HG03159 (cell line): ENCODE results near the gene ZNF559.
A peak's percentile ranks its signal among the peaks of the same experiment; 100 is the strongest.
"Not testable (repeated sequence)": the region's sequence is repeated elsewhere in the genome, so short reads cannot be mapped to it uniquely, and the experiment has no call there.

Experiments
- ATAC-seq: cut with Tn5 transposase; IDR thresholded peaks from one replicate; pipeline ENCODE4 v1.9.1; 2021; ENCODE audit warnings: mild to moderate bottlenecking, moderate library complexity; ENCODE audit not compliant: unreplicated experiment

ZNF559 gene

DNA sequence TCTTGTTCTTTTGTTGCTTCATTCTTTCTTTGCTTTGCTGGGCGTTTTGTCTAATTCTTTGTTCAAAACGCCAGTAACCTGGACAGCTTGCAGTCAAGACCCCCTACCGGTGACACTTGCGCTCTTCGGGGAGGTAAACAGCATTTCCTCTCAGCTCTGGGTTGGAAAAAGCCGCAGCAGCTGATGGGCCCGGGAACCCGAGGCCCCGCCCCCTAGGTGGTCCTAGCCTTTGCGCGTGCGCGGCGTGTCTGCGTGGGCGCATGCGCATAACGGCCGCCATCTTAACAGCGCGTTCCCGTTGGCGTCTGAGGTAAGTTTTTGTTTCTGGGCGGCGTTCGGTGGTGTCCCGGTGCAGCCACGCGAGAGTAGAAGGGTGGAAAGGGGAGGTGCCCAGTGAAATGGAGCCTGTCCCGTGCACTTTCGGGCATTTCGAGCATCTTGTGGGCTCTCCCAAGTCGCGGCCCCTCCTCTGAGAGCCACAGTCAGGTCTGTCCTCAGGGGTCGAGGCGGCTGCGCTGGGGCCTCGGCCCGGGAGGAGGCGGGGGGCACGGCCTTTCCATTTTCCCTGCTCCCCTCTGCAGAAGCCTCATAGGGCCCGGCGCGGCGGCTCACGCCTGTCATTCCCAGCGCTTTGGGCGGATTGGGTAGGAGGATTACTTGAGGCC is at the start of gene ZNF559:
Gene ZNF559 (plus strand): TSS at position 261 of the 665 bp plus-strand sequence. CDS start 14,371 bp downstream, outside the sequence.
- ATAC-seq: peak; percentile 96

DNA sequence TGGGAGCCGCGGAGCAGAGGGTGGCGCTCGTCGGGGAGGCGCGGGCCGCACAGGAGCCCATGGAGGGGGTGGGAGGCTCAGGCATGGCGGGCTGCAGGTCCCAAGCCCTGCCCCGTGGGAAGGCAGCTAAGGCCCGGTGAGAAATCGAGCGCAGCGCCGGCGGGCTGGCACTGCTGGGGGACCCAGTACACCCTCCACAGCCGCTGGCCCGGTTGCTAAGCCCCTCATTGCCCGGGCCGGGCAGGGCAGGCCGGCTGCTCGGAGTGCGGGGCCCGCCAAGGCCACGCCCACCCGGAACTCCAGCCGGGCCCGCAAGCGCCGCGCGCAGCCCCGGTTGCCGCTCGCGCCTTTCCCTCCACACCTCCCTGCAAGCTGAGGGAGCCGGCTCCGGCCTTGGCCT is 40.5 kb upstream of the ZNF559 start:
- not testable (repeated sequence) for ATAC-seq

DNA sequence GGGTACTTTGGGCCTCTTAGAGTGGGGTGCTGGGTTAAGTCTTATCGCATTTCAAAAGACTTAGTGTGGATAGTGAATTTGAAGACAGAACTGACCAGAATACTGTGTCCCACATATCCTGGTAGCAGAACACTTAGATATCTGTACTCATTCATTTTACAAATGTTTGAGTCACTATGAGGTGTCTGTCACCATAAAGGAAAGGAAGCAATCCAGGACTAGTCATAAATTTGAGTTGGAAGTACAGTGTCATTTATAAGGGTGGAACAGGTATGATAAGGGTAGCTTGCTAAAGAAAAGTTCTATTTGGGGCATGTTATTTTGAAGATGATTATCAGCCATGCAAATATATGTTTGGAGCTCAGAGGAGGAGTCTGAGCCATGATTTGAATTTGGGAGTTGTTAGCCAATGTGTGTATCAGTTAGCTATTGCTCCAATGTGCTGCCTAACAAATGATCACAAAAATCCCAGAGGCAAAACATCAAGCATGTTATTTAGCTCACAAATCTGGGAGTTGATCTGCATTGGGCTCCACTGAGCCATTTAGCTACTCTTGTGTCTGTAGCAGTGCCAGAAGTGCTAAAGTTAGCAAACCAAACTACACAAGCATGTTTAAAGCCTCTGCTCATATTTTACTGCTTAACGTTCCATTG is 34.6 kb upstream of the ZNF559 start:
- ATAC-seq: no peak

DNA sequence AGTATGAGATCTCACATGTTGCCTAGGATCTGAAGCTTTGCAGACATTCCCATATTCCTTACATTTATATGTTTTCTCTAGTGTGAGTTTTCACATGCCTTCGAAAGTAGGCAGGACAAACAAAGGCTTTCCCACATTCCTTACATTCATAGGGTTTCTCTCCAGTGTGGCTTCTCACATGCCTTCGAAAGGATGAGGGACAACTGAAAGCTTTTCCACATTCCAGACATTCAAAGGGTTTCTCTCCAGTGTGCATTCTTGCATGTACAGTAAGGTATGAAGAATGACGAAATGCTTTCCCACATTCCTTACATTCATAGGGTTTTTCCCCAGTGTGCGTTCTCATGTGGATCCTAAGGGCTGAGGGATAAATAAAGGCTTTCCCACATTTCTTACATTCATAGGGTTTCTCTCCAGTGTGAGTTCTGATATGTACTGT is 28.5 kb upstream of the ZNF559 start:
- no peak for ATAC-seq

DNA sequence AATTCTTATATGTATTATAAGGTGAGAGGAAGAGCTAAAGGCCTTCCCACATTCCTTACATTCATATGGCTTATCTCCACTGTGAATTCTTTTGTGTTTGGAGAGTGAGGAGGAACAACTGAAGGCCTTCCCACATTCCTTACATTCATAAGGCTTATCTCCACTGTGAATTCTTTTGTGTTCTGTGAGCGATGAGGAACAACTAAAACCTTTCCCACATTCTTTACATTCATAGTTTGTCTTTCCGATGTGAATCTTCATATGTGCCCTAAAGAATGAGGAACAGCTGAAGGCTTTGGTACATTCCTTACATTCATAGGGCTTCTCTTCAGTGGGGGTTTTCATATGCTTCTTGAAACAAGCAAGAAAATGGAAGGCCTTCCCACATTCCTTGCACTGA is 27.6 kb upstream of the ZNF559 start:
- ATAC-seq: no peak

DNA sequence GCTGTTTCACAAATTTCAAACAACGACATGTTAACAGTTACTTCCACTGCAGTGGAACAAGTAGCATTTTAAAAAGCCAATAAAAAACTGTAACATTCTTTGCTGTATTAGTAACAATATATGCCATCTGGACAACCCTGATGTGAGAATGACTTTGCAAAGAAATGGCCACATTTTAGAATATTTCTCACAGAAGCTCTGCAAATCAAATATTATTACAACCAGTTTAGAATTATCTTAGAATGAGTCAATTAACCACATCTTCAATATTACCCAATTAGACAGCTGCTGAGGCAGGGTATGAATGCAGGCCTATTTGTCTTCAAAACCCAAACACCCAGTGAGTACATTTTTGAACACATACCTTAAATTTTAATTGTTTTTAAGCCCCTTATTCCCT is 17.5 kb upstream of the ZNF559 start:
- ATAC-seq: no peak

DNA sequence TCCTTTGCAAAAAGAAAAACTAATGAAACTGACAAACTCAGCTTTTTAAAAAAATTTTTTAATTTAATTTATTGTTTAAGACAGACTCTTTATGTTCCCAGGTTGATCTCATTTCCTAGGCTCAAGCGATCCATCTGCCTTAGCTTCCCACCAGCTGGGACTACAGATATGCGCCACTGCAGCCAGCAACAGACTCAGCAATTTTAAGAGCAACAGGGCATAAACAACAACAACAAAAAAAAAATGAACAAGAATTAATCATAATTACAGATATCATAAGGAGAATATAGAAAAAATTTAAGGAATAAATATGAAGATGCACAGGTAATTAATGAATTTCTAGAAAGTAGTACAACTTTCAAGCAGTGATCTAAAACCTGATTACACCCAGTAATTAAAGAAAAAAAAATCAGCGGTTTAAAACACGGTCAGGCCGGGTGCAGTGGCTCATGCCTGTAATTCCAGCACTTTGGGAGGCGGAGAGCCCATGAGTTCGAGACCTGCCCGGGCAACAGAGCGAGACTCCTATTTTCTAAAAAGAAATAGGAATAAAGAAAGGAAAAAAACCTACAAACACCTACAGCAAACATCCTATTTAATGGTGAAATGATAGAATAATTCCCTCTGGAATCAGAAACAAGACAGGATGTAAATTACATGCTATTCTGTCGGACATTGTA is 15.7 kb upstream of the ZNF559 start:
- no peak for ATAC-seq

DNA sequence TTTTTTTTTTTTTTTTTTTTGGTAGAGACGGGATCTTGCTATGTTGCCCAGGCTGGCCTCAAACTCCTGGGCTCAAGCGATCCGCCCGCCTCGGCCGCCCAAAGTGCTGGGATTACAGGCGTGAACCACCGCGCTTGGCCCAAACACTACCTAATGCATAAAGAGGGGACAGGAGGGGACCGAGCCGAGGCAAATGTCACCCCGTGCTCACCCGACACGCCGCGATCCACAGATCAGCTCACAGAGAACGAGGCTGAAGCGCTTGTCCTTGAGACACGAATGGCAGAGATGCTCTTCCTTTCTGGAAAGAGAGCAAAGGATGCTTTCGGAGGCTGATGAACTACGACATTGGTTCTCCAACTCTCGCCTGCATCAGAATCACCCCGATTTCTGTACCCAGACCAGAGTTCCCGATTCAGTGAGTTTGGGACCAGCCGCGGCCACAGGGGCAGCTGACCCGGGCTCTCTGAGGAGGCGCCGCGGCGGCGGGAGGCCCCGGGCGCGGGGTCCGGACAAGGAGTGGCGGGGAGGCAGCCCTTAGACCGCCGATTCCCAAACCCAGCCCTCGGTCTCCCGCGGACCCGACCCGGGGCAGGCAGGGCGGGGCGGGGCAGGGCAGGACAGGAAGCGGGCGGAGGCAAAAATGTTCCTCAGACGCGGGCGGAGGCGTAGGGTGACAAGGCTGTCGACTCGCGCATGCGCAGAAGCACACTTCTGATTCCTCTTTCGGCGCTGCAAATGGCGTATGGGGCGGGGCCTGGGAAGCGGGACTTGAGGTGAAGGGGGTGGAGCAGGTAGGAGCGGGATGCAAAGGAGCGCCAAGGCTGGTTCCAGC is 14.6 kb upstream of the ZNF559 start, which contains the start of gene ZNF699:
Gene ZNF699 (minus strand): TSS at position 700 of the 835 bp plus-strand sequence. CDS start 4,719 bp downstream, outside the sequence.
- ATAC-seq: peak; percentile 90

DNA sequence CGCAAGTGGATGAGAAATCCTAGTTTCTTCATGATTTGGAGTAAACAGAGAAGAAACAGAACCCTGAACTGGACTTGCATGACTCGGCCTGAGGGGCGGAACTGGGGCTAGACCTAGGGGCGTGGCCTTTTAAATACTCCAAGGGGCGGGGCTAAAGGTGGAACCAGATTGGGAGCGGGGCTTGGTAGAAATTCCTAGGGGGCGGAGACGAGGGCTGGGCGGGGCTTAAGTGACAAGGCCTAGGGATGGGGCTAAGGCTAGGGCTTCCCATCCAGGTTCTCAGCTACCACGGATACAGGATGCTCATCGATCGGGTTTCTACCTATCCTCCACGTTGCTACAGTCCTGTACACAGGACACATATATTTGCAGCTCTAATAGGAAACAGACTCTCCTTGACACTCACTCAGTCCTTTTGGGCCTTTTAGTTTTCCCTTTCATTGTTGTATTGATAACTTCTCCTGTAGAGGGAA is 14.0 kb upstream of the ZNF559 start:
- ATAC-seq: peak; percentile 58

DNA sequence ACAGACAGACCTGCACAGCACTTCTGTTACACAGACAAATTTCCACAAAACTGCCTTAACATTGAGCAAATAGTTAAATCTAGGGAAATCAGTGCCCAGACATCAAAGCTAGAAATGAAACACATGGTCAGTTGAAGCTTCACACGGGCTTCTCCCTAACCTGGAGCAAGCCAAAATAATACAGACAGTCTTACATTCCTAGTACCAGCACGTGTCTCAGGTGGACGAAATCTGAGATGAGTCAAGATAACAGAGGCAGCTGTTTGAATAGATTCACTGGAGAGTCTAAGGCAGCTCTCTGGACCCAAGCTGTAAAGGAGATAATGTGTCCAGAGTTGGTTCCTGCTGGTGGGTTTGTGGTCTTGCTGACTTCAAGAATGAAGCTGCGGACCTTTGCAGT is 10.2 kb upstream of the ZNF559 start:
- no peak for ATAC-seq

DNA sequence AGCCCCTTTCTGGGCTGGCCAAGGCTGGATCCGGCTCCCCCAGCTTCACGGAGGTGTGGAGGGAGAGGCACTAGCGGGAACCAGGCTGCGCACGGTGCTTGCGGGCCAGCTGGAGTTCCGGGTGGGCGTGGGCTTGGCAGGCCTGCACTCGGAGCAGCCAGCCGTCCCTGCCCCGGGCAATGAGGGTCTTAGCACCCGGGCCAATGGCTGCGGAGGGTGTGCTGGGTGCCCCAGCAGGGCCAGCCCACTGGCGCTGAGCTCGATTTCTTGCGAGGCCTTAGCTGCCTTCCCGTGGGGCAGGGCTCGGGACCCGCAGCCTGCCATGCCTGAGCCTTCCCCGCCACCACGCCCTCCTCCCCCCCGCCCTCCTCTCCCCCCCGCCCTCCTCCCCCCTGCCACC is 2.6 kb upstream of the ZNF559 start:
- ATAC-seq: no peak

DNA sequence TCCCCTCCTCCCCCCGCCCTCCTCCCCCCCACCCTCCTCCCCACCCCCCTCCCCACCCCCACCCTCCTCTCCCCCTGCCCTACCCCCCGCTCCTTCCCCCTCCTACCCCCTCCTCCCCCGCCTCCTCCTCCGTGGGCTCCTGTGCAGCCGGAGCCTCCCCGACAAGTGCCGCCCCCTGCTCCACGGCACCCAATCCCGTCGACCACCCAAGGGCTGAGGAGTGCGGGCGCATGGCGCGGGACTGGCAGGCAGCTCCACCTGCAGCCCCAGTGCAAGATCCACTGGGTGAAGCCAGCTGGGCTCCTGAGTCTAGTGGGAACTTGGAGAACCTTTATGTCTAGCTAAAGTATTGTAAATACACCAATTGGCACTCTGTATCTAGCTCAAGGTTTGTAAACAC is 2.2 kb upstream of the ZNF559 start:
- not testable (repeated sequence) for ATAC-seq

DNA sequence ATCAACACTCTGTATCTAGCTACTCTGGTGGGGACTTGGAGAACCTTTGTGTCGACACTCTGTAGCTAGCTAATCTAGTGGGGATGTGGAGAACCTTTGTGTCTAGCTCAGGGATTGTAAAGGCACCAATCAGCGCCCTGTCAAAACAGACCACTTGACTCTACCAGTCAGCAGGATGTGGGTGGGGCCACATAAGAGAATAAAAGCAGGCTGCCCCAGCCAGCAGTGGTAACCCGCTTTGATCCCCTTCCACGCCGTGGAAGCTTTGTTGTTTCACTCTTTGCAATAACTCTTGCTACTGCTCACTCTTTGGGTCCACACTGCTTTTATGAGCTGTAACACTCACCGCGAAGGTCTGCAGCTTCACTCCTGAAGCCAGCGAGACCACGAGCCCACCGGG is 1.8 kb upstream of the ZNF559 start:
- ATAC-seq: not testable (repeated sequence)

DNA sequence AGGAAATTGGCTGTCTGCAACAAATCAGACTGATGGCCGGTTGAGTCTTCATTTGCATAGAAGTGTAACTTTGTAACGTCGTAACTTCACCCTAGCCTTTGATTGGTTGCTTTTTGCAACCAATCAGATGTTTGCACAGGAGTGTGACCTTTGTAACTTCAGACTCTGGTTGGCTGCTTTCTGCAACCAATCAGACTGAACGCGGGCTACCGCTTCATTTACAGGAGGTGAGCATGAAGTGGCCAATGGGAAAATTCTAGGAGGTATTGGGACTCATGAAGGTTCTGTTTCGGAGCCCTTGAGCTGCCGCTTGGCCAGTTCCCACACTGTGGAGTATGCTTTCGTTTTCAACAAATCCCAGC is 441 bp upstream of the ZNF559 start:
- ATAC-seq: peak; percentile 37

DNA sequence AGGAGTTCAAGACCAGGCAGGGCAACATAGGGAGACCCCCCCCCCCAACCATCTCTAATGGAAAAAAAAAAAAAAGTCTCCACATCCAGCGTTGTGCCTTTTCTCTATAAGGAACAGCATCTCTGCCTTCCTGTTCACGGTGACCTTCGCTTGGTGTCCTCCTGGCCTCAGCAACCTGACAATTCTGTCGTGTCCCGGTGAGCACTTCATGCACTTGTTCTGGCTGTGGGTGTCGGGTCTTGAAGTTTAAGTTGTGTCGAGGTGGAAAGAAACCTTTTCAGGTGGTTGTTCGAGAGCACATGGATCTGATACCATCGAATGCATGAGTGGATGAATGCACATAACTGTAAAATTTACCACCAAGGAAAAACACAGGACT is 594 bp downstream of the ZNF559 start:
- ATAC-seq: no peak

DNA sequence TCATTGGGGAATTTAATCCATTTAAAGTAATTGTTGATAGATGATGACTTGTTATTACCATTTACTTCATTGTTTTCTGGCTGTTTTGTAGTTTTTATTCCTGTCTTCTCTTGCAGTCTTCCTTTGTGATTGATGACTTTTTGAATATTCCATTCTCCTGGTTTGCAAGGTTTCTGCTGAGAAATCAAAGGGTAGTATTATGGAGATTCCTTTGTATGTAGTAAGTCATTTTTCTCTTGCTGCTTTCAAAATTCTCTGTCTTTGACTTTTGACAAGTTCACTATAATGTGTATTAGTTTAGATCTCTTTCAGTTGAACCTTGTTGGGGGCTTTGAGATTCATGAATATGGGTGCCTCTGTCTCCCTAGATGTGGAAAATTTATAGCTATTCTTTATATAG is 6.0 kb downstream of the ZNF559 start:
- ATAC-seq: no peak

DNA sequence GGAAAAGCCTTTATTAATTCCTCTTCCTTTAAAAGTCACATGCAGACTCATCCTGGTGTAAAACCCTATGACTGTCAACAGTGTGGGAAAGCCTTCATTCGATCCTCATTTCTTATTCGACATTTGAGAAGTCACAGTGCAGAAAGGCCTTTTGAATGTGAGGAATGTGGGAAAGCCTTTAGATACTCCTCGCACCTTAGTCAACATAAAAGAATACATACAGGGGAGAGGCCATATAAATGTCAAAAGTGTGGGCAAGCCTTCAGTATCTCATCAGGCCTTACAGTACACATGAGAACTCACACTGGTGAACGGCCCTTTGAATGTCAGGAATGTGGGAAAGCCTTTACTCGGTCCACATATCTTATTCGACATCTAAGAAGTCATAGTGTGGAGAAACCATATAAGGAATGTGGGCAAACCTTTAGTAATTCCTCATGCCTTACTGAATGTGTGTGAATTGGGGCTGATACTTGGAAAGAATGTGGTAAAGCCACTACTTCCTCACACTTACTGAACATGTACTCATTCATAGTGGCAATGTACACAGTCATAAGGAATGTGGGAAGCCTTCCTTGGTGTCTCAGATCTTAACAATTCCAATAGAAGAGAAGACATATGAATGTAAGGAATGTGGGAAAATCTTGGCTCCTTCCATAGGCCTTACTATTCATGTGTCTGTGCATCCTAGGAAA is 18.8 kb downstream of the ZNF559 start:
- ATAC-seq: no peak

DNA sequence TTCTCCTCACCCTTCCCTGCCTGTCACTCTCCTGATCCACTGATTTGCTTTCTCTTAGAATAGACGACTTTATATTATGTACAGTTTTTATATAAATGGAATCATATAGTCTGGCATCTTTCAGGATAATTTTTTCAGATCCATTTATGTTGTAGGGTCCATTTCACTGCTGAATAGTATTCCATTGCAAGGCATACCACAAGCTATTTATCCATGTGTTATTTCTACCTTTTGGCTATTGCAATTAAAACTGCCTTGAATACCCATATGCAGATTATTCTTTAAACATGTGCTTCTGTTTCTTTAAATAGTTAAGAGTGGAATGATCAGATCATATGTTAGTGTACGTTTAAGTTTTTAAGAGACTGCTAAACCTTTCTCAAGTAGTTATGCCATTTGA is 21.0 kb downstream of the ZNF559 start:
- no peak for ATAC-seq

DNA sequence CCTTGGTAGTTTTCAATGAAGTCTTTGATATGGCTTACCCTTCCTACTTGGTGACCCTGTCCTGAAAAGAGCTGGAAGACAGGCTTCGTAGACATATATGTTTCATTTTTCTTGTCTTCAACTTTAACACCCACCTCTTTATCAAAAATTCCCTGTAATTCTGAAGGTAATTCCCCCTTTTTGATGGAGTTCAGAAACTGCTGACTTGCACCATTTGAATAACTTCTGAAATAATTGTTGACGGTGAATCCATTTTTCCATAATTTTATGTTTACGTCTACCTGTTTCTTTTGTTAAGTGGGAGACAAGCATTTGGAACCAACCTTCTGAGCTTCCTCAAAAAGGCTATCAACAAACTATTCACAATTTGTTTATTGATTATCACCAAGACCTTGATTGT is 24.3 kb downstream of the ZNF559 start:
- no peak for ATAC-seq

DNA sequence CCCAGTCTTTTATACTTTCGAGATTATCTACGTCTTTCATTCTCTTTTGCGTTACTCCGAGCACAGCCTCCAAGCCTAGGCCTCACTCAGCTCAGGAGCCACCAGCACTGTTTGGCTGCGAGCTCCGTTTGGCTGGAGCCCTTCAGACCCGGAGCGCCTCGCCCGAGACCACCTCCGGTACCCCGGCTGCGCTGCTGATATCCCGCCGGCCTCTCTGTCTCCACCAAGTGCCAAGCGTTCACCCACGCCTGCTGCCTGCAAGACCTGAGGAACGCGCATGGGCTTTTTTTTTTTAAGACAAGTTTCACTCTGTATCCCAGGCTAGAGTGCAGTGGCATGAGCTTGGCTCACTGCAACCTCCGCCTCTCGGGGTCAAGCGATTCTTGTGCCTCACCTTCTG is 24.7 kb downstream of the ZNF559 start:
- ATAC-seq: no peak
